ENCODE measurements around the gene SPRED3.
"Not testable (repeated sequence)": the region's sequence is repeated elsewhere in the genome, so short reads cannot be mapped to it uniquely, and the experiment has no call there.

SPRED3 gene

DNA sequence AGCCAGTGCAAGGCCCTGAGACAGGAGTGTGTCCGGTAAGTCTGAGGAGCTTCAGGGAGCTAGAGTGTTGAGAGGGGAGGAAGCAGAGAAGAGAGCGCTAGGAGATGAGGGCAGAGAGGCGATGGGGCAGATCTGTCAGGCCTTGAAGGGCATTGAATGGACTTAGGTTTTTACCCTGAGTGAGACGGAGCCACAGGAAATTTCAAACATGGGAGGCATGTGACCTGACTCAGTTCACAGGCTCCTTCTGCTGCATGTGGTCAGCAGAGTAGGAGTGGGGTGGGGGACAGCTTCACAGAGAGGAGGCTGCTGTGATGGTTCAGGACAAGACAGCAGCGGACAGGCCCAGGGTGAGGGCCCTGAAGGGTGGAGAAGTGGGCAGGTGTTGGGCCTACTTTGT lies 11.9 kb downstream of the SPRED3 start:
- no peak overlapping the region for H3K4me3 ChIP-seq (ENCODE audit: low read length)
- H3K27me3 ChIP-seq (ENCODE audit: control insufficient read depth, insufficient read depth, low read length), result peaks cover 27% of the 10 kb centered on the region
- H3K36me3 ChIP-seq (ENCODE audit: control insufficient read depth, insufficient read depth, low read length), result no peaks in the 10 kb centered on the region
- no peaks in the 10 kb centered on the region for H3K9me3 ChIP-seq (ENCODE audit: control insufficient read depth, low read length)
- no peak overlapping the region for H3K9ac ChIP-seq (ENCODE audit: low read length)
- peaks cover 17% of the 10 kb centered on the region for H3K4me1 ChIP-seq (ENCODE audit: control insufficient read depth, insufficient read depth, low read length)

DNA sequence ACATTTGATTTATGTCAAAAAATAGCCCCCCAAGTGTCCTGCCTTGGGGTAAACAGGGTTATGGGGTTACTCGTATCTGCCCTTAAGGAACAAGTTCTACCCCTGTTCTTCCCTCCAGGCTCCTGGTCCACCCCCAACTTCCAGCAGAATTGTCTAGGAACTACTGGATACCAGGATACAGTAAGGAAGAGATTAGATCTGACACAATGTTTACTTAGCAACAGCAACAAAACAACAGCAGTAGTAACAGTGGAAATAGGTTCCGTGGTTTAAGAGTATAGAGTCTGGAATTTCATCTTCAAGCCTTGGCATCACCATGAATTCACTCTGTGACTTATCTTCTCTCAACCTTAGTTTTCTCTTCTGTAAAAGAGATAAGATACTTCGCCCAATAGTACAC lies 12.7 kb downstream of the SPRED3 start:
- no peaks in the 10 kb centered on the region for H3K36me3 ChIP-seq (ENCODE audit: control insufficient read depth, insufficient read depth, low read length)
- H3K9ac ChIP-seq (ENCODE audit: low read length), result no peak overlapping the region
- no peak overlapping the region for H3K4me3 ChIP-seq (ENCODE audit: low read length)
- H3K4me1 ChIP-seq (ENCODE audit: control insufficient read depth, insufficient read depth, low read length), result peaks cover 17% of the 10 kb centered on the region
- H3K27me3 ChIP-seq (ENCODE audit: control insufficient read depth, insufficient read depth, low read length), result peaks cover 21% of the 10 kb centered on the region
- H3K9me3 ChIP-seq (ENCODE audit: control insufficient read depth, low read length), result no peaks in the 10 kb centered on the region

DNA sequence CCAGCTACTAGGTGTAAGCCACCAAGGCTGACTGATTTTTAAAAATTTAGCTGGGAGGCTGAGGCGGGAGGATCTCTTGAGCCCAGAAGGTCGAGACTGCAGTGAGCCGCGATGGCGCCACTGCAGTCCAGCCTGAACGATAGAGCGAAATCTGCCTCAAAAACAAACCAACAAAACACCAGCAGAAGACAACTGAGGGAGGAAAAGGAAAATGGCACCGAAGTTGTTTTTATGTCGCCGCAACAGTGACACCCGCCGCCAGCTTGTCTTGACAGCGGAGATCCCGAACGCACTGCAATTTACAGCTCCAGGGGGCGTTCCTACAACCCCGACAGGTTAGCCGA lies 14.1 kb downstream of the SPRED3 start:
- Histone ChIP-seq H3K36me3 (ENCODE audit: control insufficient read depth, insufficient read depth, low read length) (no peaks in the 10 kb centered on the region), H3K4me3 (ENCODE audit: low read length) (no peak overlapping the region), H3K27me3 (ENCODE audit: control insufficient read depth, insufficient read depth, low read length) (peaks cover 6% of the 10 kb centered on the region), H3K4me1 (ENCODE audit: control insufficient read depth, insufficient read depth, low read length) (peaks cover 17% of the 10 kb centered on the region), H3K9ac (ENCODE audit: low read length) (peak overlapping the region; percentile 65), H3K9me3 (ENCODE audit: control insufficient read depth, low read length) (no peaks in the 10 kb centered on the region)

DNA sequence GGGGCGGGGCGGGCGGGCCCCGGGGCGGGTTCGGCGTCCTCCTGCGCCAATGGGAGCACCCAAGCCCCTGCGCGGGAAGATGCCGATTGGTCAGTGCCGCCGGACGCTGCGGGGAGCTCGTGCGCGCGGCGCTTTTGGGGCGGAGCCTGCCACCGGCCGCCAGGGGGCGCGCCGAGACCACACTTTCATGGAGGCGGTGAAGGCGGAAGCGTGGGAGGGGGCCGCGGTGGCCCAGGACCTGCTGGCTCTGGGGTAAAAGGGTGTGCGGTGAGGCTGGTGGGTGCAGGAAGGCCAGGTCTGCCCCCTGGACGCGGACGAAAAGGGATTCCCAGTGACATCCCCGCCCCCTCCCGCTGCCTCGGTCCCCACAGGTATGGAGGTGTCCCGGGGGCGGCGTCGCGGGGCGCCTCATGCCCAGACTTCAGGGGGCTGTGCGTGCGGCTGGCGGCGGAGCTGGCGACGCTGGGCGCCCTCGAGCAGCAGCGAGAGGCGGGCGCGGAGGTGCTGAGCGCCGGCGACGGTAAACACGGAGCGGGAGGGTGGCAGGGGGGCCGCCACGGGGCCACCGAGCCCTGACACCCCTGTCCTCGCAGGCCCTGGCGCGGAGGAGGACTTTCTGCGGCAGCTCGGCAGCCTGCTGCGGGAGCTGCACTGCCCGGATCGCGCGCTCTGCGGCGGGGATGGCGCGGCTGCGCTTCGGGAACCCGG lies 14.6 kb downstream of the SPRED3 start, which contains the start of gene FAM98C:
TSS of gene FAM98C (plus strand) at position 127 of the 708 bp plus-strand sequence. CDS start at position 188, 61 bp downstream.
- no peaks in the 10 kb centered on the region for H3K36me3 ChIP-seq (ENCODE audit: control insufficient read depth, insufficient read depth, low read length)
- no peaks in the 10 kb centered on the region for H3K9me3 ChIP-seq (ENCODE audit: control insufficient read depth, low read length)
- peaks cover 4% of the 10 kb centered on the region for H3K27me3 ChIP-seq (ENCODE audit: control insufficient read depth, insufficient read depth, low read length)
- peak within 1 kb of the TSS; percentile 87 for H3K9ac ChIP-seq (ENCODE audit: low read length)
- peaks cover 17% of the 10 kb centered on the region for H3K4me1 ChIP-seq (ENCODE audit: control insufficient read depth, insufficient read depth, low read length)
- peak within 1 kb of the TSS; percentile 82 for H3K4me3 ChIP-seq (ENCODE audit: low read length)

DNA sequence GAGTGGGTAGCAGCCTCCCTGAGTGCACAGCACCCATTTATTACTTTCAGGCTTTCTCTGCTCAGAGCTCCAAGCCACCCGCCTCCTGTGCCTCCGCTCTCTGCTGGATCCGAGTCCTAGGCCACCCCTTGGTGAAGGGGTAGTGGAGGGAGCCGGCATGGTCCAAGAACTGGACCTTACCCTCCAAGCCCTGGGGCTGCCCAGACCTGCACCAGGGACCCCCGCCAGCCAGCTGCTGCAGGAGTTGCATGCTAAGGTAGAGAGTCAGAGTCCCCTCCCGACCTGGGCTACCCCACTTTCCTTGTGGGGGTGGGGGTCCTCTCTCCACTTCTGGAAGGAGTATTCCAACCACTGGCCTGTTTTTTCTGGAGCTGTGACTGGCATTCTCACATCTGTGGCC lies 16.4 kb downstream of the SPRED3 start:
- H3K4me3 ChIP-seq (ENCODE audit: low read length), result no peak overlapping the region
- H3K4me1 ChIP-seq (ENCODE audit: control insufficient read depth, insufficient read depth, low read length), result peaks cover 17% of the 10 kb centered on the region
- H3K9me3 ChIP-seq (ENCODE audit: control insufficient read depth, low read length), result no peaks in the 10 kb centered on the region
- no peak overlapping the region for H3K9ac ChIP-seq (ENCODE audit: low read length)
- no peaks in the 10 kb centered on the region for H3K36me3 ChIP-seq (ENCODE audit: control insufficient read depth, insufficient read depth, low read length)
- H3K27me3 ChIP-seq (ENCODE audit: control insufficient read depth, insufficient read depth, low read length), result no peaks in the 10 kb centered on the region

DNA sequence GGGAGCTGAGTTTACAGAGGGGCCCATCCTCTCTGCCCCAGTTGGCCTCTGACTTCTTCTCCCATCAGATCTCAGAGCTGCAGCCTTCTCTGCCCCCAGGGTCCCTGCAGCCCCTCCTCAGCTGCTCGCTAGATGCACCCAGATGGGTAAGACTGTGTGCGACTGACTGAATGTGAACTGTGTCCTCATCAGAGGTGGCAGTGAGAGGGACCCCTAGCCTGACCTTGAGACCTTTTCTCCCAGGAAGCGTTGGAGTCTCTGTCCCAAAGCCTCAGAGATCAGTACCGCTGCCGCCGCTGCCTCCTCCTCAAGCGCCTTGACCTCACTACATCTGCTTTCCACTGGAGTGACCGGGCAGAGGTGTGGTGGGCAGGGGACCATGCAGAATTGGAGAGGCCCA lies 16.8 kb downstream of the SPRED3 start:
- no peaks in the 10 kb centered on the region for H3K27me3 ChIP-seq (ENCODE audit: control insufficient read depth, insufficient read depth, low read length)
- H3K9me3 ChIP-seq (ENCODE audit: control insufficient read depth, low read length), result no peaks in the 10 kb centered on the region
- H3K4me1 ChIP-seq (ENCODE audit: control insufficient read depth, insufficient read depth, low read length), result peaks cover 17% of the 10 kb centered on the region
- no peaks in the 10 kb centered on the region for H3K36me3 ChIP-seq (ENCODE audit: control insufficient read depth, insufficient read depth, low read length)
- no peak overlapping the region for H3K9ac ChIP-seq (ENCODE audit: low read length)
- H3K4me3 ChIP-seq (ENCODE audit: low read length), result no peak overlapping the region

DNA sequence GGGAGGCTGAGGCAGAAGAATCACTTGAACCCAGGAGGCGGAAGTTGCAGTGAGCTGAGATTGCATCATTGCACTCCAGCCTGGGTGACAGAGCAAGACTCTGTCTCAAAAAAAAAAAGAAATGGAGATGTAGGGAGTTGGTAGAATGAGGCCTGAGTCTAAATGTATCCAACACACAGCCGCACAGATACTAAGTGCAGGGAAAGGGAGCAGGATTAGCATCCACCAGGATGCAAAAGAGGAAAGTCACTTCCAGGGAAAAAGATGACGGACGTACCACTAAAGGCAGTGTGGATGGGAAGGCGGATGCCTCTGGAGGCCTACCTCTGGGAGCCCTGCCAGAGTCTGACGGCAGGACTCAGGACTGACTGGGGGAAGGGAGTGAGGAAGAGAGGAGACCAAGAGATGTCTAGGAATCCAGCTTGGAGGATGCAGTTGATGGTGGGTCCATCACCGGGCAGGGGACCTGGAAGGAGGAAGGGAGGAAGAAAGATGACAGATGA lies 21.2 kb downstream of the SPRED3 start:
- Histone ChIP-seq H3K36me3 (ENCODE audit: control insufficient read depth, insufficient read depth, low read length) (no peaks in the 10 kb centered on the region), H3K27me3 (ENCODE audit: control insufficient read depth, insufficient read depth, low read length) (no peaks in the 10 kb centered on the region), H3K4me1 (ENCODE audit: control insufficient read depth, insufficient read depth, low read length) (no peaks in the 10 kb centered on the region)

DNA sequence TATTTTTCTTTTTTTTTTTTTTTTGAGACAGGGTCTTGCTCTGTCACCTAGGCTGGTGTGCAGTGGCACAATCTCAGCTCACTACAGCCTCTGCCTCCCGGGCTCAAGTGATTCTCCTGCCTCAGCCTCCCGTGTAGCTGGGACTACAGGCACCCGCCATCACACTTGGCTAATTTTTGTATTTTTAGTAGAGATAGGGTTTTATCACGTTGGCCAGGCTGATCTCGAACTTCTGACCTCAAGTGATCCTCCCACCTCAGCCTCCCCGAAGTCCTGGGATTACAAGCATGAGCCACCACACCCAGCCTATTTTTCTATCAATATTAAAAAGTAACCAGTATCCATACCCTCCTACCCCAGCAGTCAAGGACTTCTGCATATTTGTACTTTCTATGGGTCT lies 21.9 kb downstream of the SPRED3 start:
- not testable (repeated sequence) for H3K9me3 ChIP-seq (ENCODE audit: control insufficient read depth, low read length); H3K4me3 ChIP-seq (ENCODE audit: low read length); H3K9ac ChIP-seq (ENCODE audit: low read length); H3K4me1 ChIP-seq (ENCODE audit: control insufficient read depth, insufficient read depth, low read length); H3K36me3 ChIP-seq (ENCODE audit: control insufficient read depth, insufficient read depth, low read length); H3K27me3 ChIP-seq (ENCODE audit: control insufficient read depth, insufficient read depth, low read length)

More for the DNA sequence above, 21.2 kb downstream of the SPRED3 start:
- Histone ChIP-seq H3K4me3 (ENCODE audit: low read length) (no peak overlapping the region), H3K9ac (ENCODE audit: low read length) (no peak overlapping the region), H3K9me3 (ENCODE audit: control insufficient read depth, low read length) (no peaks in the 10 kb centered on the region)

DNA sequence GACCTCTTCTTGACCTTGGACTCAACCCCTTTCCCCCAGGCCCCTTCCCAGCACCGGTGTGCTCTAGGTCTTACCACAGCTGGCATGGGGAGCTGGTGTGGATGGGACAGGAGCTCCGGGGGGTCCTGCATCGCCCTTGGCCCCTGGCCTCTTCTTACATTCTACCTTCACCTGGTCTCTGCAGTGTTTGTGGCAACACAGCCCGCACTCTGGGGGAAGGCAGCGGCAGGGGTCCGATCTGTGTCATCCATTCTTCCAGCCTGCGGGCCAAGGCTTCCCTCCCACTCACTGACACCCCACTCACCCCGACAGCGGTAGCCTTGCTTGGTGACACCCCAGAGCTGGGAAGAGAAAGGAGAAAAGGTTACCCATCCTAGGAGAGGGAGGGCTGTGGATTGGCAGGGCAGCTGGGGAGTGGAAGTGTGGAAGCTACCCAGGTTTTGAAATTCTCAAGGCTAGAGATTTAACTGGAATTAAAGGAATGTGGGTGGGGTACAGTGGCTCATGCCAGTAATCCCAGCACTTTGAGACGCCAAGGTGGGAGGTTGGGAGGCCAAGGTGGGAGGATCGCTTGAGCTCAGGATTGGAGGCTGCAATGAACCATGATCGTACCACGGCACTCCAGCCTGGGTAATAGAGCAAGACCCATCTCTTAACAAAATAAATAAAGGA lies 22.7 kb downstream of the SPRED3 start:
- Histone ChIP-seq H3K27me3 (ENCODE audit: control insufficient read depth, insufficient read depth, low read length) (no peaks in the 10 kb centered on the region), H3K36me3 (ENCODE audit: control insufficient read depth, insufficient read depth, low read length) (no peaks in the 10 kb centered on the region), H3K9me3 (ENCODE audit: control insufficient read depth, low read length) (no peaks in the 10 kb centered on the region), H3K4me3 (ENCODE audit: low read length) (no peak overlapping the region), H3K9ac (ENCODE audit: low read length) (no peak overlapping the region), H3K4me1 (ENCODE audit: control insufficient read depth, insufficient read depth, low read length) (no peaks in the 10 kb centered on the region)

DNA sequence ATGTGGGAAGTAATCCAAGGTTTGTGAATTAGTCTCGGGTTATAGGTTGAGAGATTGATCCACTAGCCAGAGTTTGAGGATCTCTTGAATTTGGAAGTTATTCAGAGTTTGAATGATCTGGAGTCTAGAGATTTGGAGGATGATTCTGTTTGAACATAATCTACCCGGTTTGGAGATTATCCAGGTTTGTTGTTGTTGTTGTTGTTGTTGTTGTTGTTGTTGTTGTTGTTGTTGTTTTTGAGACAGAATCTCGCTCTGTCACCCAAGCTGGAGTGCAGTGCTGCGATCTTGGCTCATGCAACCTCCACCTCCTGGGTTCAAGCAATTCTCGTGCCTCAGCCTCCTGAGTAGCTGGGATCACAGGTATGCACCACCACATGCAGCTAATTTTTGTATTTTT lies 23.4 kb downstream of the SPRED3 start:
- not testable (repeated sequence) for H3K27me3 ChIP-seq (ENCODE audit: control insufficient read depth, insufficient read depth, low read length)

DNA sequence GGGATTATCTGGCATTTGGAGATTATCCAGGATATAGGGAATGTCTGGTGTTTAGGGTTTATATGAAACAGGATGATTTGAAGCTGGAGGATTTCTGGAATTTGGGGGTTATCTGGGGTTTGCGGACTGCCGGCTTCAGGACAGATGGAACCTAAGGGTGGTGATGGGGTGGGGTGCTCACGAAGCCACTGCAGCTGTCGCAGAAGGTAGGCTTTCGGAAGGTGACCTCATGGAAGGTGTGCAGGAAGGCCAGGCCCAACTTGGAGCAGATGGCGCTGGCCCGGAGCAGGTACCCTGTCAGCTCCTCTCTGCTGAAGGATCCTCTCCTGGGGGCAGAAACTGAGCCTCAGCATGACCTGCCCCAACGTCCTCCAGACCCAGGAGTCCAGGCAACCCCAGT lies 24.0 kb downstream of the SPRED3 start:
- H3K36me3 ChIP-seq (ENCODE audit: control insufficient read depth, insufficient read depth, low read length), result no peaks in the 10 kb centered on the region
- H3K9ac ChIP-seq (ENCODE audit: low read length), result no peak overlapping the region
- H3K27me3 ChIP-seq (ENCODE audit: control insufficient read depth, insufficient read depth, low read length), result peaks cover 8% of the 10 kb centered on the region
- no peak overlapping the region for H3K4me3 ChIP-seq (ENCODE audit: low read length)
- no peaks in the 10 kb centered on the region for H3K9me3 ChIP-seq (ENCODE audit: control insufficient read depth, low read length)
- H3K4me1 ChIP-seq (ENCODE audit: control insufficient read depth, insufficient read depth, low read length), result peaks cover under 1% of the 10 kb centered on the region

More for the DNA sequence above, 23.4 kb downstream of the SPRED3 start:
- not testable (repeated sequence) for H3K36me3 ChIP-seq (ENCODE audit: control insufficient read depth, insufficient read depth, low read length); H3K9ac ChIP-seq (ENCODE audit: low read length); H3K9me3 ChIP-seq (ENCODE audit: control insufficient read depth, low read length); H3K4me1 ChIP-seq (ENCODE audit: control insufficient read depth, insufficient read depth, low read length); H3K4me3 ChIP-seq (ENCODE audit: low read length)

DNA sequence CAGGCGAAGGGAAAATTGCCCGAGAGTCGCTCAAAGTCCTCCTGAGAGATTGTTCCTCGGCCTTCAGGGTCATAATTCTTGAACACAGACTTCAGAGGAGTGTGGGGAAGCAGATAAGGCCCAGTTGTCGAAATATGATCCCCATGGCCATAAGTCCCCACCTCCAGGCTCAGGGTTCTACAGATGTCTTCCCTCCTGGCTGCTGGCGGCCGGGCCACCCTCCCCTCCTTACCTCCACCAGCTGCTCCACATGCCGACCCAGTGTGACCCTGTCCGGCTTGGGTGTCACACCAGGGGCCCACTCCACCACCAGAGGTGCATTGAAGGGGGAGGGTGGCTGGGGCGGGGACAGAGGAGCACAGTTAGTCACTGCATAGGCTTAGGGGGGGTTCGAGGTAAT lies 24.5 kb downstream of the SPRED3 start:
- H3K36me3 ChIP-seq (ENCODE audit: control insufficient read depth, insufficient read depth, low read length), result no peaks in the 10 kb centered on the region
- H3K4me1 ChIP-seq (ENCODE audit: control insufficient read depth, insufficient read depth, low read length), result peaks cover 5% of the 10 kb centered on the region
- H3K27me3 ChIP-seq (ENCODE audit: control insufficient read depth, insufficient read depth, low read length), result peaks cover 11% of the 10 kb centered on the region
- H3K9ac ChIP-seq (ENCODE audit: low read length), result no peak overlapping the region
- H3K4me3 ChIP-seq (ENCODE audit: low read length), result no peak overlapping the region
- H3K9me3 ChIP-seq (ENCODE audit: control insufficient read depth, low read length), result no peaks in the 10 kb centered on the region
